NCI-H226 (cell line): Measurements from ENCODE around the gene TTC8.
A peak's percentile ranks its signal among the peaks of the same experiment; 100 is the strongest.

Experiments
- DNase-seq: peaks from one replicate; pipeline ENCODE4 v3.0.0-alpha.2; 2015

The TTC8 gene

GRCh38 chr14:88870777-88871176 is 46.3 kb downstream of the TTC8 start:
- no peak for DNase-seq

GRCh38 chr14:88871429-88871828 is 47.0 kb downstream of the TTC8 start:
- DNase-seq = no peak

- DNase-seq = no peak
Measured at GRCh38 chr14:88872976-88873375, 48.5 kb downstream of the TTC8 start.

- no peak for DNase-seq
Measured at GRCh38 chr14:88877192-88877591, 52.7 kb downstream of the TTC8 start.

- peak; percentile 41 for DNase-seq
Measured at GRCh38 chr14:88879022-88879421, 54.6 kb downstream of the TTC8 start.

GRCh38 chr14:88882236-88882635 is 57.8 kb downstream of the TTC8 start:
- no peak for DNase-seq

- peak; percentile 7 for DNase-seq
Measured at GRCh38 chr14:88895116-88895515, 70.7 kb downstream of the TTC8 start.

DNA sequence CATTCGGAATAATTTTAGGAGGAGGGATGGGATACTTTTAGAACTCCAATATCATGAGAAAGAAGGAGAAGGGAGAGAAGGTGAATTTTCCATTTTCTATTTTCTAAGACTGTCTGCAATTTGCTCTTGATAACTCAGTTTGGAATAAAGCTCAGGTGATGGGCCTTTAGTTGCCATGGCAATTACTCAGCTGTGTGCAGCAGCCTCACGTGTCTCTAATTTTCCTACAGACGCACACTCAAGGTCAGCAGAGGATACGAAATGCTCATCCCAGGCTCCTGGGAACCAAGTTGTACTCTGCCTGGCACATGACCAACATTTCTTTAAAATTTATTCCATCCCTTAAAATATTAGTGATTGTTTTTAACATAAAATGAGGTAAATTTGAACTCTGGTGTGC is 76.7 kb downstream of the TTC8 start:
- DNase-seq = no peak

DNA sequence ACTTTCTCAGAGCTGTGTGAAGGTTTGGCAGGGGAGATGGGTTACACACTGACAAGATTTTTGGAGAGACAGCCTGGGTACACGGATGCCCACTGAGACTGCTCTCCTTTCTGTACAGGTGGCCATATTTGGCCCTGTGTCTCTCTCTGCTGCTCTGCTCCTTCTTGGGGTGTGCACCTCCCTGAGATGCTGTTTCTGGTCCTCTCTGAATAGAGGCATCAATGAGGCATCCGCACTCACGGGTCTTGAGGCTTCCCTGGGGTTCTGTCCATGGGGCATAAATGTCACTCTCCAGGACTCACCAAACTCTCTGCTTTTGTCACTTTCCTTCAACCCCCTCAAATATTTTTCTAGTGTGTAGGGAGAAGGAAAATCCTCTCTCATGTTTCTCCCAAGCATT is 77.5 kb downstream of the TTC8 start:
- DNase-seq = no peak

DNA sequence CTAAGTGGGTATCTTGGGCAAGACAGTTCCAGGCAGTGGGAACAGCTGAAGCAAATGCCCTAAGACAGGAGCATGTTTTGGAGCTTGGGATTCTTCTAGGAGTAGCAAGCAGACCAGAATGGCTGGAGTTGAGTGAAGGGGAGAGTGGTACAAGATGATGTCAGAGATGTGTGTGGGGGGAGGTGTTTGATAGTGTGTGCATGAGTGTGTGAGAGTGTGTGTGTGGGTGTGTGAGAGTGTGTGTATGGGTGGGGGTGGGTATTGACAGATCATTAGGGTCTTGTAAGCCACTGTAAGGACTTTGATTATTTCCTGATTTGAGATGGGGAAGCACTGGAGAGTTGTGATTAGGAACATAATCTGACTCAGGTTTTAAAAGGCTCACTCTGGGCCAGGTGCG is 78.4 kb downstream of the TTC8 start:
- DNase-seq = no peak

DNA sequence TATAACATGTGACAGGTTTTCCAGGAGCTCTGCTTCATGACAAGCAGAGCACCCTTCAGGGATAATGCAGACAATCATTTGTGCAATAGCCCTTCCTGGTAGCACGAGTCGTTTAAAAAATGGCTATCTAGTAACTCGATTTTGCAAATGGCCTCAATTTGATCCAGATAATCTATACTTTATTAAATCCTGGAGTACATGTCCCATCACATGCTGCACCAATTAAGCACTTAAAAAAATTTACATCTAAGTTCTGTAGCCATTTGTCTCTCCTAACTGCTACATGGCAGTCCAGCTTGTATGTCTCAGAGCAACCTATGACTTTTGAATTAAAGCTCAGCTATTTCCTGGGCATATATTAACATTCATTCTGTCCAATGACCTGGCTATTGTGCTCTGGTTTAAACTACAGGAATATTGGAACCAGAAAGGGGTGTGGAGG is 79.8 kb downstream of the TTC8 start:
- no peak for DNase-seq

GRCh38 chr14:88904864-88905263 is 80.4 kb downstream of the TTC8 start:
- DNase-seq = peak; percentile 5

DNA sequence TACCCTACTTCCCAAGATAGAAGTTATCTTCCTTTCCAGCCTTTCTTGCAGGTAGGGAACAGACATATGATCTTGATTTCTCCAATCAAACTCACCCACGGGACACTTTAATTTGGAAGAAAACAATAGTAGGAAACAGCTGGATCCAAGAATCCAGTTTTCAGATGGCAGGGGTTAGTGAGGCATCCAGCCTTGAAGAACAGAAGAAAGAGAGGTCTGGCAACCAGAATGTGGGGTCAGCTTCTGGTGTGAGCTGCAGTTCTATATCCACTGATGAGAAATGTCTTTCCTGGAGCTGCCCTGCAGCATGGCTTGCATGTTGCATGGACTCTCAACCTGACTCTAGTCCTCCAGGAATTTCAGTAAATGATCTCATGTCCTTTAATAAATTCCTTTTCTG is 83.8 kb downstream of the TTC8 start:
- no peak for DNase-seq

GRCh38 chr14:88910386-88910785 is 85.9 kb downstream of the TTC8 start:
- DNase-seq = no peak

- no peak for DNase-seq
Measured at GRCh38 chr14:88911809-88912208, 87.4 kb downstream of the TTC8 start.

- no peak for DNase-seq
Measured at GRCh38 chr14:88914956-88915355, 90.5 kb downstream of the TTC8 start.

DNA sequence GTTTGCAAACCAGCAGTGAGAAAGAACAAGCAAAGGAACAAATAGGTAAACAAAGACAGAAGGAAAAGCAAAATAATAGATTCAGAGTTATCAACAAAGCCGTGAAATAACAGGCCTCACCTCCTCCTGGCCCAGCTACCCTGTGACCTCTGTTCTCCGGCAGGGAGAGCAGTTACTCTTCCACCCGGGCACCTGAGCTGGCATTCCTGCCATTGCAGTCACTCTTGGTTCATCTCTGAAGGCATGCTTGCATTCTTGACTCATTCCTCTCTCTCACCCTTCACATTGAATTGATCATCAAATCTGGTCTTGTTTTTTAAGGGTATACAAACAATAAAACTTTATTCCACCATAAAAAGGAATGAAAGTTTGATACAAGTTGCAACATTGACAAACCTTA is 95.1 kb downstream of the TTC8 start:
- no peak for DNase-seq
